ENCODE results near the gene MAP3K13.
A peak's percentile ranks its signal among the peaks of the same experiment; 100 is the strongest.

The MAP3K13 gene

DNA sequence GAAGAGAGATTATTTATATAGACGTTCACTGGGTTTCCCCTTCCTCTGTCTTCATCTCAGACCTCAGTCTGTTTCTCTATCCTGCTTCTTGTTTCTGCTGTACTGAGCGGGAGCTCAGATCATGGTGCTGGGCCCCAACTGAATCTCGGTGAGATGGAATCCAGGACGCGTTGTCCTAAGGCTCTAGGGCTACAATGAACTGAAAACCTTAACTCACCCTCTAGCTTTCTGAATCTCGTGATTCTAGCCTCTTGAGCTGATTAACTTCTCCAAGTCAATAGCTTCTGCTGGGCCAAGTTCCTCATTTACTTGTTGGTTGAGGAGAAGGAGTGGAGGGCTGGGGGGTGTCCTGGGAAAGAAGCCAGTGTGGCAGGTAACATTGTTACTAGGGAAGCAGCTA lies 32.7 kb upstream of the MAP3K13 start:
- Mint-ChIP-seq H3K9me3 (no peaks in the 10 kb centered on the region), H3K27me3 (ENCODE audit: low read depth) (peaks cover 8% of the 10 kb centered on the region), H3K27ac (no peak overlapping the region), H3K36me3 (ENCODE audit: low read depth) (no peaks in the 10 kb centered on the region), H3K4me3 (no peak overlapping the region), H3K4me1 (ENCODE audit: low read depth) (peaks cover 18% of the 10 kb centered on the region)
- DNase-seq (ENCODE audit: low spot score), result no peak

DNA sequence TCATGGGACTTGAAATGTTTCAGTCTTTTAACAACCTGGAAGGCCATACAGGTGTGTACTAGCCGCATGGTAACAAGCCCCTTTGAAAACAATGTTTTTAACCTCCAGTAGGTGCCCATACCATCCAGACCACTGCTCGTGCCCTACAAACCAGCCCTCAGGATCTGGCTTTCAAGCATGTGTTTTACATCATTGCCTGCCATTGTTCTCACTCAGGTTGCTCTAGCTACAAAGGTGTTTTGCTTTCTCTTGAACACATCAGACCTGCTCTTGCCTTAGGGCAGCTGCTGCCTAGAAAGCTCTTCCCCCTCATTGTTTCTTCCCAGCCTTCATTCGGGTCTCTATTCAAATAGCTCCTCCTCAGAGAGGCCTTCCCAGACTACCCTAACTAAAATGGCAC lies 32.3 kb upstream of the MAP3K13 start:
- Mint-ChIP-seq H3K9me3 (no peaks in the 10 kb centered on the region), H3K27ac (no peak overlapping the region), H3K4me3 (no peak overlapping the region), H3K4me1 (ENCODE audit: low read depth) (peaks cover 18% of the 10 kb centered on the region), H3K27me3 (ENCODE audit: low read depth) (peaks cover 8% of the 10 kb centered on the region), H3K36me3 (ENCODE audit: low read depth) (no peaks in the 10 kb centered on the region)
- no peak for DNase-seq (ENCODE audit: low spot score)

DNA sequence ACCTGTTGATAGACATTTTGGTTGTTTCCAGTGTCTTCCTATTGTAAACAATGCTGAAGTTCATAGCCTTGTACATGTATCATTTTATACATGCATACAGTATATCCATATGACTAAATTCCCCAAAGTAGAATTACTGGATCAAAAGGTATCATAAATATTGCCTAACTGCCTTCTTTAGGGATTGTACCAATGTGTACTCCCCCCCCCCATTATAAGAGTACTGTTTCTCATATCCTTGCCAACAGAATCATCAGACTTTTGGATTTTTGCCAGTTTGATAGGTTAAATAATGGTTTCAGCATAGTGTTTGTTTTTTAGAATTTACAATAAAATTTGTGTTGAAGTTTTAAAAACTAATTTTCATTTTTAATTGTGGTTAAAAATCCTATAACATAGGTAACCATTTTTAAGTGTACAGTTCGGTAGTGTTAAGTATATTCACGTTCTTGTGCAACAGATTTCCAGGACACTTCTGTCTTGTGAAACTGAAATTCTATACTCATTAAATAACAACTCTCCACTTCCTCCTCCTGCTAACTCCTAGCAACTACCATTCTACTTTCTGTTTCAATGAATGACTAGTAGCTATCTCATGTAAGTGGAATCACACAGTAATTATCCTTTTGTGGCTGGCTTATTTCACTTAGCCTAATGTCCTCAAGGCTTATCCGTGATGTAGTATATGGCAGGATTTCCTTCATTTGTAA lies 30.8 kb upstream of the MAP3K13 start:
- Mint-ChIP-seq H3K27ac (peak overlapping the region; percentile 65), H3K36me3 (ENCODE audit: low read depth) (no peaks in the 10 kb centered on the region), H3K4me1 (ENCODE audit: low read depth) (peaks cover 18% of the 10 kb centered on the region), H3K9me3 (no peaks in the 10 kb centered on the region), H3K27me3 (ENCODE audit: low read depth) (no peaks in the 10 kb centered on the region), H3K4me3 (peak overlapping the region; percentile 56)
- no peak for DNase-seq (ENCODE audit: low spot score)

DNA sequence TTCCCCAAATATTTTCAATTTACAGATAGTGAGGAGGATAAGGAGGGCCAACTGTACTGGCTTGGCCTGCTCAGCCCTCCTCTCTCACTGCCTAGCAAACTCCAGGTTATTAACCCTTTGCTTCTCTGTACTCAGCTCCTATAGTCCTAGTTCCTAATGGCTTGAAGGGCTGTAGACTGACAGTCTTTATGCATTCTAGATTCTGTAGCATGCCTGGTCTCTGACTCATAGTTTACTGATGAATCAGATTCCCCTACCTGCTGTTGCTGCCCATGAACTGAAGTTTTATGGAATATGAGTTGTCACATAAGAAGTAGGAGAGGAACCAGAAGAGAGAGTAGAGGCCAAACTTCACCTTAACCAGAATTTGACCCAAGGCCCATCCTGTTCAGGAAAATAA lies 27.1 kb upstream of the MAP3K13 start:
- DNase-seq (ENCODE audit: low spot score), result no peak
- no peaks in the 10 kb centered on the region for H3K36me3 Mint-ChIP-seq (ENCODE audit: low read depth)
- H3K9me3 Mint-ChIP-seq, result no peaks in the 10 kb centered on the region
- H3K4me1 Mint-ChIP-seq (ENCODE audit: low read depth), result peaks cover 18% of the 10 kb centered on the region
- H3K27ac Mint-ChIP-seq, result no peak overlapping the region
- H3K4me3 Mint-ChIP-seq, result no peak overlapping the region
- no peaks in the 10 kb centered on the region for H3K27me3 Mint-ChIP-seq (ENCODE audit: low read depth)

DNA sequence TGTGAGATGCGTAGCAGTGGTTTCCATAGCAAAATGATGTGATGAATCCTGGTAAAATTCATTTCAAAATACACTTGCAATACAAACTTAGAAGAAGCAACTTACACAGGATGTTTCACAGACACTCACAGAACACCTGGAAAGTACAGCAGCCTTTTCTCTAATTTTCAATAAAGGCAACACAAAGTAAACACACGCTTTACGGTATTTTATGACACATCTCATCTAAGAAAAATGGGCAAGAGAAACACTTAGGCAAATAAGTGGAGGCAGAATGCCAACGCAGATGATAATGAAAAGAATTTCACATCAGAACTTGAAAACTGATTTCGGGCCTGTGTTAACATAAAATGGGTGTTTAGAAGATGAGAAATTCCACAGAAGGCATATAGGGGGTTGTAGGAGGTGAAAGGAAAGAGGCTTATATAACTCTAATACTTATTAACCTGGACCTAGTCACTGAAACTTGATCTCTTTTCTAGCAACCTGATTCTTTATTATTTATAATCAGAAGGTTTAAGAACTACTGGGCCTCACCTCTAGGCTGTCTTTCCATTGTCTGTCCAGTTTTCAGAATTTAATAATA lies 25.6 kb upstream of the MAP3K13 start:
- peaks cover 16% of the 10 kb centered on the region for H3K4me1 Mint-ChIP-seq (ENCODE audit: low read depth)

DNA sequence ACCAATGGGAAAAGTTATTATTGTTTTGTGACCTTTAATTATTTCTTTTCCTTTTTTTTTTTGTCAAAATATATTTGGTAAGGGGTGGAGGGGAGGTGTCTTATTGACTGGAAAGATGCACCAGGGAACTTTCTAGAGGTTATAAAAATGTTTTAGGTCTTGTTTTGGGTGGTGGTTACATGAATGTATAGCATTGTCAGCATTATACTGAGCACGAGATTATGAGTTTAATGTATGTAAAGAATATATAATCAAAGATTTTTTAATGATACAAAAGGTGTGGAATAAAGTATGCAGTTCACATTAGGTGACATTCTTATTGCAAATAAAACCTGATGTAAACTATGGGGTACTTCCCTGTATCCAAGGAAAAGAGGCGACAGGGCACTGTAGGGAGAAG lies 23.0 kb upstream of the MAP3K13 start:
- Mint-ChIP-seq H3K27me3 (ENCODE audit: low read depth) (no peaks in the 10 kb centered on the region), H3K4me1 (ENCODE audit: low read depth) (peaks cover 17% of the 10 kb centered on the region), H3K27ac (no peak overlapping the region), H3K4me3 (no peak overlapping the region), H3K36me3 (ENCODE audit: low read depth) (no peaks in the 10 kb centered on the region), H3K9me3 (no peaks in the 10 kb centered on the region)
- no peak for DNase-seq (ENCODE audit: low spot score)

More for the DNA sequence above, 25.6 kb upstream of the MAP3K13 start:
- H3K9me3 Mint-ChIP-seq, result no peaks in the 10 kb centered on the region
- no peaks in the 10 kb centered on the region for H3K27me3 Mint-ChIP-seq (ENCODE audit: low read depth)
- no peaks in the 10 kb centered on the region for H3K36me3 Mint-ChIP-seq (ENCODE audit: low read depth)
- H3K27ac Mint-ChIP-seq, result no peak overlapping the region
- no peak overlapping the region for H3K4me3 Mint-ChIP-seq
- no peak for DNase-seq (ENCODE audit: low spot score)

DNA sequence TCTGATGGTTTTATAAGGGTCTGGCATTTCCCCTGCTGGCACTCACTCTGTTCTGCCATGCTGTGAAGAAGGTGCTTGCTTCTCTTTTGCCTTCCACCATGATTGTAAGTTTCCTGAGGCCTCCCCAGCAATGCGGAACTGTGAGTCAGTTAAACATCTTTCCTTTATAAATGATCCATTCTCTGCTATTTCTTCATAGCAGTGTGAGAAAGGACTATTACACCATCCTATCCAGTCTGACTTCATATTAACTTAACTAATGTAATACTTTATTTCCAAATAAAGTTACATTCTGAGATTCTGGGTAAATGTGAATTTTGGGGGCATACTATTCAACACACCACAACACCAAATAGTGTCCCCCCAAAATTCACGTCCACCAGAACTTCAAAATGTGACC lies 22.2 kb upstream of the MAP3K13 start:
- no peak for DNase-seq (ENCODE audit: low spot score)
- Mint-ChIP-seq H3K4me1 (ENCODE audit: low read depth) (peaks cover 17% of the 10 kb centered on the region), H3K27me3 (ENCODE audit: low read depth) (peaks cover 3% of the 10 kb centered on the region), H3K36me3 (ENCODE audit: low read depth) (no peaks in the 10 kb centered on the region), H3K27ac (no peak overlapping the region), H3K9me3 (no peaks in the 10 kb centered on the region), H3K4me3 (no peak overlapping the region)

DNA sequence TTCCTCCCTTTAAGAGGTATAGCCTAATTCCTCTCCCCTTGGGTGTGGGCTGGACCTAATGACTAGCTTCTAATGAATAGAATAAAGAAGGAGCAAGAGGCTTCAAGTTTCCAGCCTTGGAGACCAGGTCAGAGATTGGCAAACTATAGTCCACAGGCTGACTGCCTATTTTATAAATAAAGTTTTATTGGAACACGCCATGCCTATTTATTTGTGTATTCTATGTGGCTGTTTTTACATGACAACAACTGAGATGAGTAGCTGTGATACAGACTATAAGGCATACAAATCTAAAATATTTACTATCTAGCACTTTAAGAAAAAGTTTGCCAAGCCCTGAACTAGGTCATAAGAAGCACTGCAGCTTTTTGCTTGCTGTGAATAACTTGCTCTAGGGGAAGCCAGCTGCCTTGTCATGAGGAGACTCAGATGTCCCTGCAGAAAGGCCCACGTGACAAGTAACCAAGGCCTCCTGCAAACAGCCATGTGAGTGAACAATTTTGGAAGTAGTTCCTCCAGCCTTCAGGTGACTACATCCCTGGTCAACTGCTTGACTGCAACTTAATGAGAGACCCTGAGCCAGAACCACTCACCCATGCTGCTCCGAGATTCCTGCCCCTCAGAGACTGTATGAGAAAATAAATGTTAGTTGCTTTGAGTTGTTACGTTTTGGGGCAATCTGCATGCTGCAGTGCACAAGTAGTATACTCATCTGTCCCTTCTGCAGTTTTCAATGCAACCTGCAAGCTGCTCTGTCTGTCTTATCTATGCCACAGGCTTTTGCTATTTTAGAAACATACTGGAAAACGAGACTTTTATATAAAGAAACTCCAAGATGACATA lies 21.1 kb upstream of the MAP3K13 start:
- DNase-seq (ENCODE audit: low spot score), result no peak
- peaks cover 3% of the 10 kb centered on the region for H3K27me3 Mint-ChIP-seq (ENCODE audit: low read depth)
- H3K27ac Mint-ChIP-seq, result no peak overlapping the region
- H3K9me3 Mint-ChIP-seq, result no peaks in the 10 kb centered on the region
- peaks cover 17% of the 10 kb centered on the region for H3K4me1 Mint-ChIP-seq (ENCODE audit: low read depth)
- peak overlapping the region; percentile 41 for H3K4me3 Mint-ChIP-seq
- H3K36me3 Mint-ChIP-seq (ENCODE audit: low read depth), result no peaks in the 10 kb centered on the region

DNA sequence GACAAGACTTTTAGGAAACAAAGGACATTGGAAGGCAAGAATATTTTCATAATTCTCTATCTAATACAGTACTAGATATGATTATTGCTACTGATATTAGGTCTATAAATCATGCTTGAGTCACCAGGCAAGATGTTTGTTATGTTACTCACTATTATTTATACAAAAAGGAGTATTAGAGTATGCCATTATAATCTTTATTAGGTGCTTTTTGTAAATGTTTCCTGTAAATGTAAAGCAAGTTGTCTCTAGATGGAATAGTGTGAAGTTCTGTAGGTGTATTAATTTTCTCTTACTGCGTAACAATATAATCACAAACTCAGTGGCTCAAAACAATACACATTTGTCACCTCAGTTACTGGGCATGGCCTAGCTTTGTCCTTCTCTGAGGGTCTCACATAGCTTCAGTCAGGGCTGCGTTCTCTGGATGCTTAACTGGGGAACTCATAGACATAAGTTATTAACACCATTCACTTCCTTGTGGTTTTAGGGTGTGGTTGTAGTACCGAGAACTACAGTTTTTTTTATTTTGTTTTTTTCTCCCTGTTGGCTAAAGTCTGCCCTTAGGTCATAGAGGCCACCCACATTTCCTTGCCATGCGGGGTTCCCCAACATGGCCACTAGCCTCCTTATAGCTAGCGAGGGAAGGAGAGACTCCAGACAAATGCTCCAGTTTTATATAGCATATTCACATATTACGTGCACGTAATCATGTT lies 20.3 kb upstream of the MAP3K13 start:
- H3K4me1 Mint-ChIP-seq (ENCODE audit: low read depth), result peaks cover 17% of the 10 kb centered on the region
- DNase-seq (ENCODE audit: low spot score), result no peak
- H3K36me3 Mint-ChIP-seq (ENCODE audit: low read depth), result no peaks in the 10 kb centered on the region
- H3K4me3 Mint-ChIP-seq, result peak overlapping the region; percentile 55
- H3K27me3 Mint-ChIP-seq (ENCODE audit: low read depth), result peaks cover 3% of the 10 kb centered on the region
- H3K27ac Mint-ChIP-seq, result peak overlapping the region; percentile 61
- H3K9me3 Mint-ChIP-seq, result no peaks in the 10 kb centered on the region

DNA sequence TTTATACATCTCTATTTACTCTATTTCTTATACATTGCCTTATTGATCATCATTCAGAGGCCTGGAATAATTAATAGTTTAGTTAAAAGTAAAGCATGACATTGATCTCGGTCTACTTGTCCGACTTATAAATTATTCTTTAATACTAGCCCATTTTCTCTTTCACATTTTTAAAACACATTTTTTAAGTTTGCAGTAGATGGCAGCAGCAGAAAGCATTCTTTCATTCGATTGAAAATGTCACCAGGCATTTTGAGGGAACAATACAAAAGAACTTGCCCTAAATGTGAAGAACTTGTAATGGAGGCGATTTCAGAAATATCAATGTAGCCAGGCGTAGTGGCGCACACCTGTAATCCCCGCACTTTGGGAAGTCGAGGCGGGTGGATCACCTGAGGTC lies 15.5 kb upstream of the MAP3K13 start:
- no peak for DNase-seq (ENCODE audit: low spot score)
- Mint-ChIP-seq H3K27me3 (ENCODE audit: low read depth) (peaks cover 7% of the 10 kb centered on the region), H3K9me3 (no peaks in the 10 kb centered on the region), H3K4me3 (no peak overlapping the region), H3K4me1 (ENCODE audit: low read depth) (peaks cover 9% of the 10 kb centered on the region), H3K36me3 (ENCODE audit: low read depth) (no peaks in the 10 kb centered on the region), H3K27ac (no peak overlapping the region)

DNA sequence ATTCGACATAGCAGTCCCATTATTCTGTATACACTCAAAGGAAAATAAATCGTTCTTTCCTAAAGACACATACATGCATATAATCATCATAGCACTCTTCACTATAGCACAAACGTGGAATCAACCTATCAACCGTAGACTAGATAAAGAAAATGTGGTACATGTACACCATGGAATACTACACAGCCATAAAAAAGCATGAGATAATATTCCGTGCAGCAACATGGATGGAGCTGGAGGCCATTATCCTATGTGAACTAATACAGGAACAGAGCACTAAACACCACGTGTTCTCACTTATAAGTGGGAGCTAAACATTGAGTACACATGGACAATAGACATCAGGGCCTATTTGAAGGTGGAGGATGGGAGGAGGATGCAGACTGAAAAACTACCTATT lies 12.1 kb upstream of the MAP3K13 start:
- H3K27ac Mint-ChIP-seq, result no peak overlapping the region
- no peaks in the 10 kb centered on the region for H3K9me3 Mint-ChIP-seq
- no peak overlapping the region for H3K4me3 Mint-ChIP-seq
- no peaks in the 10 kb centered on the region for H3K36me3 Mint-ChIP-seq (ENCODE audit: low read depth)
- peaks cover 10% of the 10 kb centered on the region for H3K27me3 Mint-ChIP-seq (ENCODE audit: low read depth)
- no peak for DNase-seq (ENCODE audit: low spot score)
- H3K4me1 Mint-ChIP-seq (ENCODE audit: low read depth), result no peaks in the 10 kb centered on the region

DNA sequence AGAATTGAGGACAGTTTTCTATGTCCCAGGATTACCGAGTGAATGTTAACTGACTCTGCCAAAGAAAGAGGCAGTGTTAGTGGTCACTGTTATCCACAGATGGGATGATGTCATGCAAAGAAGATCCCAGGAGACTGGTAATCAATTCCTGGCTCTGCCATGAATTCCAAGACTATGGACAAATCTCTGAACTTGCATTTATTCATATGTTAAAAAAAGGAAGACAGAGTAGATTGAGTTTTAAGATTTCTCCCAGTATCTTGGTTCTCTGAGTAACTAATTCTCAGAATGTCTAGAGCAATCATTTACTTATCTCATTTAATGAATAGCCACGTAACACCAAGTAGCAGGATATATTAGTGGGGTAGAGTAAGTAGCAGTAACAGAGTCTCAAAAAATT lies 11.5 kb upstream of the MAP3K13 start:
- no peaks in the 10 kb centered on the region for H3K9me3 Mint-ChIP-seq

DNA sequence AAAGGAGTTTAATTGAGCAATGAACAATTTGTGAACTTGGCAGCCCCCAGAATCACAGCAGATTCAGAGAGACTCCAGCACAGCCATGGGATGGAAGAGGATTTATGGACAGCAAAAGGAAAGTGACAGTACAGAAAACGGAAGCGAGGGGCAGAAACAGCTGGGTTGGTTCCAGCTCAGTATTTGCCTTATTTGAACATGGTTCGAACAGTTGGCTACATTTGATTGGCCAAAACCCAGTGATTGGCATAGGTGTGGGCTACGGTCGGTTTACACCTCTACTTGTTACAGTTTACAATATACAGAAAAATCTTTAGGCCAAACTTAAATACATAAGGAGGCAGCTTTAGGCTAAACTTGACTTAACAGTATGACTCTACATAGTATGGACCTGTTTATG lies 9.7 kb upstream of the MAP3K13 start:
- H3K4me3 Mint-ChIP-seq, result no peak overlapping the region
- no peaks in the 10 kb centered on the region for H3K4me1 Mint-ChIP-seq (ENCODE audit: low read depth)
- peaks cover 20% of the 10 kb centered on the region for H3K27me3 Mint-ChIP-seq (ENCODE audit: low read depth)
- no peak for DNase-seq (ENCODE audit: low spot score)
- H3K36me3 Mint-ChIP-seq (ENCODE audit: low read depth), result no peaks in the 10 kb centered on the region
- no peaks in the 10 kb centered on the region for H3K9me3 Mint-ChIP-seq
- no peak overlapping the region for H3K27ac Mint-ChIP-seq

More for the DNA sequence above, 11.5 kb upstream of the MAP3K13 start:
- H3K36me3 Mint-ChIP-seq (ENCODE audit: low read depth), result no peaks in the 10 kb centered on the region
- no peaks in the 10 kb centered on the region for H3K4me1 Mint-ChIP-seq (ENCODE audit: low read depth)
- H3K27ac Mint-ChIP-seq, result no peak overlapping the region
- DNase-seq (ENCODE audit: low spot score), result no peak
- H3K4me3 Mint-ChIP-seq, result no peak overlapping the region
- H3K27me3 Mint-ChIP-seq (ENCODE audit: low read depth), result peaks cover 12% of the 10 kb centered on the region
